SK-N-SH (cell line): ENCODE measurements around the gene PPP1R16B.

Experiments
- ELF1 ChIP-seq: IDR thresholded peaks from 2 replicates; pipeline ENCODE4 v1.4.0; 2012
- EP300 ChIP-seq, 2 experiments: IDR thresholded peaks; 2 replicates each; pipeline versions ENCODE4 v1.4.0 to v1.6.1; 2012; ENCODE audit warnings: borderline replicate concordance in 1 of 2, low read depth in 1 of 2, low read length in 1 of 2
- FOXM1 ChIP-seq: IDR thresholded peaks from 2 replicates; pipeline ENCODE4 v1.4.0; 2012; ENCODE audit warnings: low read depth, mild to moderate bottlenecking
- GABPA ChIP-seq: IDR thresholded peaks from 2 replicates; pipeline ENCODE4 v1.4.0; 2012; ENCODE audit warnings: low read depth, mild to moderate bottlenecking
- JUND ChIP-seq: IDR thresholded peaks from 2 replicates; pipeline ENCODE4 v1.4.0; 2012
- MXI1 ChIP-seq: IDR thresholded peaks from 2 replicates; pipeline ENCODE4 v1.6.1; 2012; ENCODE audit warnings: mild to moderate bottlenecking, low read depth, low read length, improper control_type of control experiment
- POLR2AphosphoS5 ChIP-seq: IDR thresholded peaks from 2 replicates; pipeline ENCODE4 v1.6.1; 2012; ENCODE audit warnings: low read depth, low read length
- RAD21 ChIP-seq: IDR thresholded peaks from 2 replicates; pipeline ENCODE4 v1.6.1; 2012; ENCODE audit warnings: mild to moderate bottlenecking, low read length
- RCOR1 ChIP-seq: fragments of 150-350 bp; IDR thresholded peaks from 2 replicates; pipeline ENCODE4 v1.6.1; 2017; ENCODE audit warnings: antibody characterized with exemption, low read length
- SIN3A ChIP-seq: IDR thresholded peaks from 2 replicates; pipeline ENCODE4 v1.6.1; 2012; ENCODE audit warnings: low read depth, mild to moderate bottlenecking, low read length, moderate library complexity, borderline replicate concordance
- SMC3 ChIP-seq: IDR thresholded peaks from 2 replicates; pipeline ENCODE4 v1.6.1; 2012; ENCODE audit warnings: low read depth, low read length, improper control_type of control experiment
- TAF1 ChIP-seq: IDR thresholded peaks from 2 replicates; pipeline ENCODE4 v1.6.1; 2012; ENCODE audit warnings: low read depth, mild to moderate bottlenecking, low read length, moderate library complexity, borderline replicate concordance
- YY1 ChIP-seq: IDR thresholded peaks from 2 replicates; pipeline ENCODE4 v1.4.0; 2012; ENCODE audit warnings: low read depth, mild to moderate bottlenecking
- TF ChIP-seq, protein P1 (sequence below): fragments of 200-600 bp; sonication (generic); IDR thresholded peaks from 2 replicates; pipeline ENCODE4 v1.6.1; 2017; ENCODE audit warnings: antibody characterized with exemption, mild to moderate bottlenecking, moderate library complexity

DNA sequence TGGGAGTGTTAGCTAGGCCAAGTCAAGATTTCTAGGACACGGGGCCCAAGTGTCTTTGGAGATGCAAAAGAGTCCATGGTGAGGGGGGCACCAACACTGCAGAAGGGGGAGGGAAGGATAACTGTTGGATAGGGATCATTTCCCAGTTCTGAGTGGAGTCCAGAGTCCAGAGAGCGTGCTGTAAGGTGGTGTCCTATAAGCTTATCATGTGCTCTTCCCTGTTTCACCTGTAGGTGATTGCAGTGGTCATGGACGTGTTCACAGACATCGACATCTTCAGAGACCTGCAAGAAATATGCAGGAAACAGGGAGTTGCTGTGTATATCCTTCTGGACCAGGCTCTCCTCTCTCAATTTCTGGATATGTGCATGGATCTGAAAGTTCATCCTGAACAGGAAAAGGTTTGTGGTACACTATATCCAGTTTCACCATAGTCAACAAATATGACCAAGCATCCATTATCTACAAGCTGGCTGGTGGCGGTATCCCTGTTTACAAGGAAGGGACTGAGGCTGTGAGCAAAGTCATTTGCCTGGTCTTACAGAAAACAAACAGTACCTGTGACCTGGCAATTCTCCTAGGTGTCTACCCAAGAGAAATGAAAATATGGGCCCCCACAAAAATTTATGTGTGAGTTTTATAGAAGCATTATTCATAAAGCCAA is 136.4 kb downstream of the PPP1R16B start:
- no peak for TF ChIP-seq SMC3
- TF ChIP-seq TAF1: no peak
- TF ChIP-seq YY1: no peak
- TF ChIP-seq, protein P1, sequence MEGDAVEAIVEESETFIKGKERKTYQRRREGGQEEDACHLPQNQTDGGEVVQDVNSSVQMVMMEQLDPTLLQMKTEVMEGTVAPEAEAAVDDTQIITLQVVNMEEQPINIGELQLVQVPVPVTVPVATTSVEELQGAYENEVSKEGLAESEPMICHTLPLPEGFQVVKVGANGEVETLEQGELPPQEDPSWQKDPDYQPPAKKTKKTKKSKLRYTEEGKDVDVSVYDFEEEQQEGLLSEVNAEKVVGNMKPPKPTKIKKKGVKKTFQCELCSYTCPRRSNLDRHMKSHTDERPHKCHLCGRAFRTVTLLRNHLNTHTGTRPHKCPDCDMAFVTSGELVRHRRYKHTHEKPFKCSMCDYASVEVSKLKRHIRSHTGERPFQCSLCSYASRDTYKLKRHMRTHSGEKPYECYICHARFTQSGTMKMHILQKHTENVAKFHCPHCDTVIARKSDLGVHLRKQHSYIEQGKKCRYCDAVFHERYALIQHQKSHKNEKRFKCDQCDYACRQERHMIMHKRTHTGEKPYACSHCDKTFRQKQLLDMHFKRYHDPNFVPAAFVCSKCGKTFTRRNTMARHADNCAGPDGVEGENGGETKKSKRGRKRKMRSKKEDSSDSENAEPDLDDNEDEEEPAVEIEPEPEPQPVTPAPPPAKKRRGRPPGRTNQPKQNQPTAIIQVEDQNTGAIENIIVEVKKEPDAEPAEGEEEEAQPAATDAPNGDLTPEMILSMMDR: peak; percentile 16; the same call in 1 of the 2 replicates
- TF ChIP-seq FOXM1: no peak
- no peak for TF ChIP-seq MXI1
- TF ChIP-seq EP300 (IDR thresholded peaks at IDR 0.05; ENCODE audit: borderline replicate concordance in 1 of 2, low read depth in 1 of 2, low read length in 1 of 2): no peak
- no peak for TF ChIP-seq RAD21
- no peak for TF ChIP-seq POLR2AphosphoS5
- TF ChIP-seq ELF1: no peak
- TF ChIP-seq JUND: no peak
- TF ChIP-seq RCOR1: no peak
- TF ChIP-seq GABPA: no peak
- TF ChIP-seq SIN3A: no peak
